Measurements from ENCODE around the gene PFKM. TPM values are rescaled to one million over a fixed set of nuclear protein-coding genes. Genes with fewer than 3 reads are reported as not detected.

The PFKM gene
- total and polyA plus RNA-seq, 2 of the 4 experiments (the other 2 are of a cell fraction) = 56.7 to 82.6 TPM

GRCh38 chr12:48185181-48185919 lies 66.2 kb downstream of the PFKM start:
- dilution Hi-C loops (cut with HindIII; ENCODE audit: low sequenced_read_pairs, unreplicated experiment) = no loop called here
- no peak overlapping the region for H3K56ac ChIP-seq (ENCODE audit: extremely low read depth, insufficient read depth, low read length)
- no peak overlapping the region for H4K5ac ChIP-seq (ENCODE audit: low read depth, low read length)
- no peaks in the 10 kb centered on the region for H3K36me3 ChIP-seq (ENCODE audit: control insufficient read depth, insufficient read depth, low read length)
- no peak overlapping the region for H3K4ac ChIP-seq (ENCODE audit: low read depth, low read length)
- no peak overlapping the region for H2BK120ac ChIP-seq (ENCODE audit: low read depth, low read length)
- H2AFZ ChIP-seq (replicated peaks; ENCODE audit: low read length, poor library complexity) = no peak overlapping the region
- no peak overlapping the region for H2BK5ac ChIP-seq (ENCODE audit: low read depth, low read length, poor library complexity, severe bottlenecking)
- H3K9me3 ChIP-seq (ENCODE audit: control insufficient read depth, insufficient read depth, low read length) = no peaks in the 10 kb centered on the region
- ChIA-PET POLR2A (ENCODE audit: unreplicated experiment) (no interaction called here), CTCF (no interaction called here)
- no peak overlapping the region for H4K91ac ChIP-seq (ENCODE audit: insufficient read depth, low read depth, low read length)
- in situ Hi-C loops (cut with MboI; ENCODE audit: low sequenced_read_pairs) = no loop called here
- H2AK9ac ChIP-seq (replicated peaks; ENCODE audit: low read depth, low read length, poor library complexity) = no peak overlapping the region
- 20% methylated on average over 1 of the region's 10 CpGs; no CpG with 5 or more reads in 1 of the 2 experiments for WGBS, 2 experiments (ENCODE audit: extremely low coverage in 2 of 2, insufficient read length in 1 of 2)
- no peak overlapping the region for H2BK20ac ChIP-seq (ENCODE audit: low read depth, low read length)
- no peak overlapping the region for H3K14ac ChIP-seq (replicated peaks; ENCODE audit: low read depth, low read length)
- no peak overlapping the region for H2BK15ac ChIP-seq (ENCODE audit: low read depth, low read length)
- no peaks in the 10 kb centered on the region for H4K20me1 ChIP-seq (ENCODE audit: insufficient read depth, low read length)
- H3K4me3 ChIP-seq (ENCODE audit: insufficient read depth, low read depth, low read length) = no peak overlapping the region
- no peak overlapping the region for H3K27ac ChIP-seq (ENCODE audit: insufficient read depth, low read length)
- intact Hi-C loops (cut with micrococcal nuclease) = no loop called here
- ATAC-seq (ENCODE audit: low read depth) (no peak), DNase-seq (no peak)
- no peaks in the 10 kb centered on the region for H3K79me1 ChIP-seq (ENCODE audit: low read depth in 1 of 2, low read length in 2 of 2)
- H3K9ac ChIP-seq (ENCODE audit: low read depth, low read length) = no peak overlapping the region
- H4K8ac ChIP-seq (ENCODE audit: low read depth in 2 of 2, low read length in 2 of 2) = no peak overlapping the region
- peaks cover 47% of the 10 kb centered on the region for H3K27me3 ChIP-seq (ENCODE audit: control insufficient read depth, insufficient read depth, low read length)
- H3K23ac ChIP-seq (ENCODE audit: low read depth, low read length) = no peak overlapping the region
- H2AK5ac ChIP-seq (ENCODE audit: low read depth, low read length) = no peak overlapping the region
- H3K4me1 ChIP-seq (ENCODE audit: control insufficient read depth, insufficient read depth, low read length) = peaks cover 3% of the 10 kb centered on the region; the same call in 1 of the 2 replicates
- H3K4me2 ChIP-seq (ENCODE audit: low read depth, low read length) = no peak overlapping the region
- no peak overlapping the region for H3K18ac ChIP-seq (ENCODE audit: low read depth, low read length)
- BruUV-seq (replicated peaks) = no TSS peak
- no peak for TF ChIP-seq RAD21 (IDR thresholded peaks at IDR 0.05; ENCODE audit: low read length)
- no peak for TF ChIP-seq BHLHE40 (IDR thresholded peaks at IDR 0.05; ENCODE audit: low read depth, low read length)
- TF ChIP-seq MAZ (IDR thresholded peaks at IDR 0.05; ENCODE audit: borderline replicate concordance, low read depth, low read length) = no peak
- TF ChIP-seq, protein P1, sequence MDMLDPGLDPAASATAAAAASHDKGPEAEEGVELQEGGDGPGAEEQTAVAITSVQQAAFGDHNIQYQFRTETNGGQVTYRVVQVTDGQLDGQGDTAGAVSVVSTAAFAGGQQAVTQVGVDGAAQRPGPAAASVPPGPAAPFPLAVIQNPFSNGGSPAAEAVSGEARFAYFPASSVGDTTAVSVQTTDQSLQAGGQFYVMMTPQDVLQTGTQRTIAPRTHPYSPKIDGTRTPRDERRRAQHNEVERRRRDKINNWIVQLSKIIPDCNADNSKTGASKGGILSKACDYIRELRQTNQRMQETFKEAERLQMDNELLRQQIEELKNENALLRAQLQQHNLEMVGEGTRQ (IDR thresholded peaks at IDR 0.05; ENCODE audit: low read depth, low read length) = no peak
- no peaks in the 10 kb centered on the region; the same call in 1 of the 2 replicates for H3K9me1 ChIP-seq (ENCODE audit: insufficient read depth, low read length)
